DMS 273 treated with DMSO at 0.1 percent for 48 hours (cell line): Measurements from ENCODE around the gene SDF4.

Source experiments
- DNase-seq: peaks from one replicate; lab custom pipeline; 2025; lab: John Stamatoyannopoulos, UW

Gene SDF4

DNA sequence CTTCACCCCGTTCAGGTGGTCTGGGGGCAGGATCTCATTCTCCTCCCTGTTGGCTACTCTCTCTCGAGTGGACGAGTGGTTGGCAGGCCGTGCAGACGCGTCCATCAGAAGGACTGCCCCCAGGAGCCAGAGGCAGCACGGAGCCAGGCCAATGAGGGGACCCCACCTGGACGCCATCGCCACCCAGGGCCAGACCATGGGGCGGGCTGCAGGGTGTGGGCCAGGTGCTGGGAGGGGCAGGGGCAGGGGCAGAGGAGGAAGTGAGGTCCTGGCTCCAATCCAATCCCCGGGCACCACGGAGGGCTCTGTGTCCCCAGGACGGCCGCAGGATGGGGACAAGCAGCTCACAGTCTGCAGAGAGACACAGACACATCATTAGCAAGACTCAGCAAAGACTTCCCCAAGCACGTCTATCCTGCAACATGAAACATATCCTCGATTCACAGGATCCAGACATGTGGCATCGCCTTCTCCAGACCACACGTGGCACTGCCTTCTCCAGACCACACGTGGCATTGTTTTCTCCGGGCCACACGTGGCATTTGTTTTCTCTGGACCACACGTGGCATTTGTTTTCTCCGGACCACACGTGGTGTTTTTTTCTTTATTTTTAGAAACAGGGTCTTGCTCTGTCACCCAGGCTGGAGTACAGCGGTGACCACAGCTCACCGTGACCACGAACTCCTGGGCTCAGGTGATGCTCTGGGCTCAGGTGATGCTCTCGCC, 3.0 kb downstream of the SDF4 start:
- DNase-seq, result no peak

DNA sequence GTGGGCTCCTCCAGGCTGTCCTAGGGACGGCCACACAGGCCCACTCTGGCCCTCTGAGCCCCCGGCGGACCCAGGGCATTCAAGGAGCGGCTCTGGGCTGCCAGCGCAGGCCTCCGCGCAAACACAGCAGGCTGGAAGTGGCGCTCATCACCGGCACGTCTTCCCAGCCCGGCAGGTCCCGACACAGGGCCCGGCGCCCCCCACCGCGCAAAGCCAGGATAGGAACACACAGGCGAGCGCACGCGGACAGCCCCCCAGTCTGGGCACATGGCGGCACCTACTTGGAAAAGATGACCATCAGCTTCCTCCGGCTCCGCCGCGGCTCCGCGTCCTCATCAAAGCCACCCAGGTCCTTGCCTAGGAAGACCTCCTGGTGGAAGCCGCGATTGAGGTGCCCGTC, 3.6 kb downstream of the SDF4 start:
- no peak for DNase-seq

DNA sequence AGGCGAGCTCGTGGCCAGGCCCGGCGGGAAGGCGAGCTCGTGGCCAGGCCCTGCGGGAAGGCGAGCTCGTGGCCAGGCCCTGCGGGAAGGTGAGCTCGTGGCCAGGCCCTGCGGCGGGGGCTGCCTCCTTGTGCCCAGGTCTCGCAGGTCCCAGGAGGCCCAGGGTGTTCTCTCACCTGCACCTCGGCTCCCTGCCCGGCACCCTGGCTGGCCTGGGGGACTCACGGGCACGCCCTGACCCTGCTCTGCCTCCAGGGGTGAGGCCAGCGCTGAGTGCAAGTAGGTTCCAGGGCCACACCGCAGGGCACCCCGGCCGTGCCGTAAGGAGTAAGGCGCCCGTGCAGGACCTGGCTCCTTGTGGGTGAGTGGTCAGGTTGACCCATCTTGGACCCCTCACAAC, 4.4 kb downstream of the SDF4 start:
- DNase-seq, result no peak

DNA sequence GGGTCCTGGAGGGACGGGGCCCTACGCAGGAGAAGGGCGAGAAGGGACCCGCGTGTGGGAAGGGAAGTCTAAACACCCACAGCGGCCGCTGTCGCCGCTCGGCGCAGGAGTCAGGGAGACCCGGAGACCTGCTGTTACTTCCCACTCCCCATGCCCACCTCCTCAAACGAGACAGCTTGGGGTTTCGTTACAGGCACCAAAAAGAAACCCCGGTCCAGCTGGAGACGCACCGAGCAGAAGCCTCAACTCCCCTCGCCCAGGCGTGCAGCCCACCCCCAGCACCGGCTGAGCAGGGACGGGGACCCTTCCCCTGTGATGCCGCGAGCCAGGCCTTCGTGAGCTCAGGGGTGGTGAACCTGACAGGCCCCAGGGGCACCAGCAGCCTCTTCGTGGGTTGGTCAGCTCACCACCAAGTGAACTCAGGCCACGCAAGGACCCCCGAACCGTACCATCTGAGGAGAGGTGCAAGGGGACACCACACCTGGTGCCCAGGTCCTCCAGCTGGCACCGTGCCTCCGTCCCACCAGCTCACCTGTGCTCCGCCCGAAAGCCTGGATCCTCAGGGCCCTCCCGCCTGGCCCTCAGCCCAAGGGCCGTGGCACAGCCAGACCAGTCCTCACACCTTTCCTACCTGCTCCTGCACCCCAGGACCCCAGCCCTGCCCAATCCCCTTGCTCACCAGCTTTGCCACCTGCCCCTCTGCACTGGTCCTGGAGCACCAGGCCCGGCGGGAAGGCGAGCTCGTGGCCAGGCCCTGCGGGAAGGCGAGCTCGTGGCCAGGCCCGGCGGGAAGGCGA, 5.0 kb downstream of the SDF4 start:
- no peak for DNase-seq

DNA sequence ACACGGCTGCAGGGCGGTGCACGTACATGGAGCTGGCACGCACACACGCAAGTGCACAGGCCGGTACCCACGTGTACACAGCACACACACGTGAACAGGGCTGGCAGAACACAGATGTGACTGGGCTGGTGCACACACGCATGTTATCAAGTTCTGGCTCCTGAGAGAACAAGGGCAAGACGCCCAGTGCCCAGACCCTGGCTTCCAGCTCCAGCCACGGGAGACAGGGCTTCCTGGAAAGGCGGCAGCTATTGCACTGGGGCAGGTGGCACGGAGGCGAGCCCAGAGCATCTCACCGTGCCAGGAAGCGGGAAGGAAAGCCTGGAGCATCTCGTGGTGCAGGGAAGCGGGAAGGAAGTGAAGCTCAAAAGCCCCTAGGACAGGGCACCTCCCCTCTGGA, 5.9 kb downstream of the SDF4 start:
- DNase-seq, result no peak

DNA sequence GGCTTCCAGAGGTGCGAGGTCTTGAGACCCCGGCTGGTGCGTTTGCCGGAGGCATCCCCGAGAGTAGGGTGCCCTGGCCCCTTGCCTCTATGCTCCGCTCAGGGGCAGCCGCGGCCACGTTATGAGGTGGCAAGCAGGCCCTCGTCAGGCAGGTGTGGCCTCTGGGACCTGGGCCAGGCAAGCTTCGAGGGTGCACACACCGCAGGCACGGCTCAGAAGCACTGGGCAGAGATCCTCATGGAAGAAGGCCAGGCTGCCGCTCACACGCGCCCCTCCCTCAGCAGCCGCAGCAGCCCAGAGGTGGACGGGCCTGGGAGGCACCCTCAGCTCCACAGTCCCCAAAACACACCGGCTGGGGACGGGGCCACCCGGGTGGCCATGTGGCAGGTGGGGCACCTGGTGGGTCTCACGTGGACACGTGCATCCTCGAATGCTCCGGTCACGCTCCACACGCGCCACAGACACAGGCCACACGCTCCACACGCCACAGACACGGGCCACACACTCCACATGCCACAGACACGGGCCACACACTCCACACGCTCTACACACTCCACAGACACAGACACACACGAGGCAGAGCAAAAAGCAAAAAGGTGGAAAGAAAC, 6.5 kb downstream of the SDF4 start:
- DNase-seq, result no peak

DNA sequence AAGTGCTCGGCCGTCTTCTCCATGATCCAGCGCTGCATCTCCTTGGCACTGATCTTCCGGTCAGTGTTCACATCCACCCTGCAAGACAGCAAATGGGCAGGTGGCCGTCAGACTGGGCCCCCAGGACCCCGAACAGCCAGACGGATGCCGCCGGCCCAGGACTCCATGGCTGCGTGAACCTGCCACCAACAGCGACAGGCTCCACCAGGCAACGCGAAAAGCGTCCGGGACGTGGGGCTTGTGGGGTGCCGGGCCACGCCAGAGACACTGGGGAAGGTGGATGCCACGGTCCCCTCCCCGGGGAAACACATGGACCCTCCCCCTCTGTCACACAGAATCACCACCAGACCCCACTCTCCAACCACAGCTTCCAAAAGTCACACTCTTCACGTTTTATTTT, 7.9 kb downstream of the SDF4 start:
- no peak for DNase-seq

DNA sequence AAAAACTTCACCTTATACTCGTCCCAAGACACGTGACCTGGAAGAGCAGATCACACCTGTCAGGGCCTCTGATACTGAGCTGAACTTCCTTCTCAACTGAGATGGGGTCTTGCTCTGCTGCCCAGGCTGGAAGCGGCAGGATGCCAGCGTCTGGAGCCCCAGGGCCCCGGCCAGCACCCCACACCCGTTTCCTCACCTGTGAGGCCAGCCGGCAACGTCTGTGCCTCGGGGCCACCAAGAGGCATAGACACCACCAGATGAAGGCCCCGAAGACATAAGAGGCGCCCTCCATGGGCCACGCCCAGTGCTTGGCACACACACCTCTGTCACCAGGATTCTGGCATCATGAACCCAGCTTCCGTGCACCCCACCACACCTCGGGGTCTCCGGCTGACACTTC, 8.5 kb downstream of the SDF4 start:
- no peak for DNase-seq

DNA sequence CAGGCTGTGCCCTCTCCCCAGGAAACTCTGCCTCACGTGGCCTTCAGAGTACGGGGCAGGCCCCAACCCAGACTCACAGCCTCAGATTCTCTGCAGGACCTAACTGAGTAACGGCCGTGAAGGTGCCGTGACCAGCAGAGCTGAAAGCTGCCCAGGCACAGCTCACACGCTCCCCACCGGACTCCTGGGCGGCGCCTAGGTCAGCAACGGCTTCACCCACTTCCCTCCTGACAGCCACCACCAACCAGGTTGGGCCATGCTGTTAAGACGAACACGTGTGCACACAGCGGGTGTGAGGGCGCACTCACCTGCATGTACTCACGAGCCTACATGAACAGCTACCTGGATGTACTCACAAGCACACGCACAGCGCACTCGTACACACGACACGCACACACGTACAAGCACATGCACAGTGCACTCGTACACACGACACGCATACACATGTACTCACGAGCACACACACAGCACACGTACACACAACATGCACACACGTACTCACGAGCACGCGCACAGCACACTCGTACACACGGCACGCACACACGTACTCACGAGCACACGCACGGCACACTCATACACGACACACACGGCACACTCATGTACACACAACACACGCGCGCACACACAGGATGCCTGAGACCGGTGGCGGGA, 9.1 kb downstream of the SDF4 start:
- DNase-seq, result no peak

DNA sequence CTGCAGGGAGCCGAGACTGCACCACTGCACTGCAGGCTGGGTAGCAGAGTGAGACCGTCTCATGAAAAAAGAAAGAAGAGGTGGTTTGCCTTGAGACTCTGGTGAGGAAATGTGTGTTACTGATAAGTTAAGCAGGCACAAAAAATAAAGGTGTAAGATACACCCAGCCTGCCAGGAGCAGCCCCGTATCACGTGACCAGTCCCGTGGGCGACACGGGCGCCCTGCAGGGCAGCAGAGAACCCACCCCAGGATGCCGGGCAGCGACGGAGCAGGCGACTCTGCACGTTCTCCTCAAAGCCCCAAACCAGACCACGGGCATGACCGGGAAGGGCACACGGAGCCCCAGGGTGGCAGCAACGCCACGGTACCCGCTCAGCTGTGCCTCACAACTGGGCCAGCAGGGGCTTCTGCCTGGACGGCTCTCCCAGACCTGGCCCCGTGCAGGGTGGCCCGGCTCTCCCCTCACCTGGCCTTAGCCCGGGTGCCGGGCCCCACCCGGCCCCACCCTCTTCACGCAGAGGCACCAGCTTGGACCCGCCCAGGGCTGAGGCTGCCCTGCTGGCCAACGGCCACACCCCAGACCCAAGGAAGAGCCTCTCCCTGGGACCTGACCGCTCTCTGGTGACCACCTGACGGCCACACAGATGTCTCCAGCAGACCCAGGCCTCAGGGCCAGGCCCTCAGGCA, 9.8 kb downstream of the SDF4 start:
- DNase-seq, result no peak

DNA sequence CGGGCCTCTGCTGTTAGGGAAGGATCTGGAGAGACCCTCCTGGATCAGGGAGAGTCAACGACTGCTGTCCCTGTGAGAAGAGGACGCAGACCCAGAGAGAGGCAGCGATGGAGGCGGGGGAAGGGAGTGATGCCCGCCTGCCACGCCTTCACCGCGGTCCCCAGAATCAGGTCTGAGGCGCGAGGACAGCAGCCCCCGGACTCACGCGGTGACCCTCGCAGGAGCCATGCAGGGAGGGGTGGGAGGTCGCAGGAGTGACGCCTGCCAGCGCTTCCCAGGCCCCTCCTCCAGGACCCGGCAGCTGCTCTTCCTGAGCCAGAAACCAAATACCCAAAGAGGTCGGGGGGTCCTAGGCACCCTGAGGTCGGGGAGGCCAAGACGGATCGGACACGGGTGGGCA, 11.6 kb downstream of the SDF4 start:
- no peak for DNase-seq

DNA sequence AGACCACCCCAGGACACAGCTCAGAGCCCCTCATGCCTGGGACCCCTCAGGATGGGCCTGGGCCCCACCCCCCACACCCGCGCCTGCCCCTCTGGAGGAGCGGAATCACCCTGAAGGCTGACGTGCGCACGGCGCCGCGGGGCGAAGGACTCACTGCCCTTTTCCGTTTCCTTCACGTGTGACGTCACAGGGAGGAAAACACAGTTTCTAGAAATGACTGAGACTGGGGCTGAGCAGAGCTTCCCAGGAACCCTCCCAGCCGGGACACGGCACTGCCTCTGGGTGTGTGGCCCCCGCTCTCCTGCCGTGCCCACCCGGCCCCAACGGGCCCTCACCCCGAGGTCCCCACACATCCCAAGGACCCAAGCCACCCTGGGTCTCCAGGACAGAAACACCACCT, 12.5 kb downstream of the SDF4 start:
- no peak for DNase-seq

DNA sequence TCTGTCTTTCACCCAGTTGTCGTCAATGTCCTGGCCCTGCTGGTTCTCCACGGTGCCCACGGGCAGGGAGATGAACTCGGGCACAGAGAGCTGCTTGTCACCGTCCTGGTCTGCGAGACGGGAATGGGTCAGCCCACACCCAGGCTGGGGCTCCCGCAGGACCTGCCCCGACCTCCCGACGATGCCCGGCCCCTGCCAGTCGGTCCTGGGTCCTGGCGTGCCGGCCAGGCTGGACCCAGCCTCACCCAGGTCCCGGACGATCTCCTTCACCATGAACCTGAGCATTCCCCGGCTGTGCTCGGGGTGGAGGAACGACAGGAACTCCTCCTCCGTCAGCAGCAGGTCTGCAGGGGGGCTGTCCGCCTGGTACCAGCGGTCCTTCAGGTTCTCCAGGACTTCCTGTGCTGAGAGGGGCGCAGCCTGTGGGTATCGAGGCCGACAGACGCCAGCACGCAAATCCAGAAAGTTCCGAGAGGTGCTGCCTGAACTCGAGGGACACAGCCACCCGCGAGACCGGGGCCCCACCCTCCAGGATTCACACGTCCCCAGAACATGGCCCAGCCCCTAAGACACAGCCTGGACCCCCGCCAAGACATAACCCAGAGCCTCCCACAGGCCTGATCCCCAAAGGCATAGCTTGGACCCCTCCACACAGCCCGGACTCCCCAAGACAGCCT, 13.1 kb downstream of the SDF4 start:
- DNase-seq, result no peak

DNA sequence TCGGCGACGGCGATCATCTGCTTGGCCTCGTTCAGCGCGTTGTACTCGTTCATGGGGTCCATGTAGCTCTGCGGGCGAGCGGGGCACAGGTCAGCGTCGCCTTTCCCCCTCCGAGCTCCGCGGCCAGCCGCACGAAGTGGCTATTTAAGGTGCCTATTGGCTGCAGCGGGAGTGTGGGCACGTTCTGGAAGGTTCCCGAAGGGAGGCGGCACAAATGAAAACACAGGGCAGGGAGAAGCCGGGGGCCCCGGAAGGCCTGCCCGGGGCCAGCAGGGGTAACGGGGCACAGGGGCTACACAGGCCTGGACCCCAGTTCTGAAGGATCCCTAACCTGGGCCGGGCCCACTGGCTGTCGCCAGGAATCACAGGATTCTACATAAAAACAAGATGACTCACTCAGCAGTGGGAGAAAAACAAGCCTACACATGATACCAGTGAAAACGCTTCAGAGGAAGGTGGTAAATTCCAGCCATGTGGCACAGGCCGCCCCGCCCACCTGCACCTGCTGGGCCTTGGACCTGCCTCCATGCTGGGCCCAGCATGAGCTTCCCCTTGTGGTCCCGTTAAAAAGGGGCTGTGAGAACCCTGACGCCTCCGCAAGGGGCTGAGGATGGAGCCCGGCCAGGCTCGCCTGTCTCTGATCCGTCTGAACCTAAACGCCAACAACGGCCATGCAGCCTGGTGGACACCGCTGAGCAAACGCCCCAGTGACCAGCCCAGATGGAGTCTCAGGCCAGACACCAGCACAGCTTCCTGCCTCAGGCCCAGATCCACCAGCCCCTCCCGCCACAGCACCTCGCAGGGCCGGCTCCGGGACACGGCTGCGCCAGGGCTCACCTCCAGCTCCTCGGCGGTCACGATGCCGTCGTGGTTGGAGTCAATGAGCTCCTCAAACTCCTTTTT, 13.9 kb downstream of the SDF4 start:
- DNase-seq, result no peak

DNA sequence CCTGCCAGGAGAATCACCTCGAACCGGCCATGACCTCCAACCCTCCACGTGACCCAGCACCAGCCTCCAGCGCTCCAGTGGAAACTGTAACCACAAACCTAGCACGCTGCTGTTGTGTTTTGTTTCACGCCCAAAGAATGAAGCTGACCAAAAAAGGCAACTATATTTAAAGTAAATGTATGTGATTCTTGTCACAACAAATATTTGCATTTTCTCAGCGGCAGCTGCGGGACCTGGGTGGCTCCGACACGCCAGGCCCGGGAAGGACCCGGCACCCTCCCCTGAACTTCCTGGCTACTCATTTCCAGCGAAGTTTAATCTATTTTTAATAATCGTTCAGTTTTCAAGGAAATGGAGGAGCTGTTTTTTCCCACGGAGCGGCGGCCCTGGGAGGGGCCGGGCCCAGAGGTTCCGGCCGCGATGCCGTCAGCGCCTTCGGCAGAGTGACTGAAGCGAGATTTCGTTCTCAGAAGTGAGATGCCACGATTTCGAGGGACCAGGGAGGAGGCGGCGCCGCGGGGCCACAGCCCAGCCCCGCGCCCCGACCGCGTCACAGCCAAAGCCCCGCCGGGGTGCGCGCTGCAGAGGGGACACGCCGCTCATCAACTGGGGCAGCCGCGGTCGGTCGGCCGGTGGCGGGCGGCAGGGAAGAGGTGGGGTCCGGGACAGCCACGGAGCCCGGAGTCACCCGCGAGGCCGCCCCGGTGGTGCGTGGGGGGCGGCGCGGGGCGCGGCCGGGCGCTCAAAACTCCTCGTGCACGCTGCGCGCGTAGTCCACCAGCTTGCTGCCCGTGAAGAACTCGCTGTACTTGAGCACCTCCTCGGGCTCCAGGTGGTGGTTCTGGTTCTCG, 14.8 kb downstream of the SDF4 start:
- DNase-seq, result no peak

DNA sequence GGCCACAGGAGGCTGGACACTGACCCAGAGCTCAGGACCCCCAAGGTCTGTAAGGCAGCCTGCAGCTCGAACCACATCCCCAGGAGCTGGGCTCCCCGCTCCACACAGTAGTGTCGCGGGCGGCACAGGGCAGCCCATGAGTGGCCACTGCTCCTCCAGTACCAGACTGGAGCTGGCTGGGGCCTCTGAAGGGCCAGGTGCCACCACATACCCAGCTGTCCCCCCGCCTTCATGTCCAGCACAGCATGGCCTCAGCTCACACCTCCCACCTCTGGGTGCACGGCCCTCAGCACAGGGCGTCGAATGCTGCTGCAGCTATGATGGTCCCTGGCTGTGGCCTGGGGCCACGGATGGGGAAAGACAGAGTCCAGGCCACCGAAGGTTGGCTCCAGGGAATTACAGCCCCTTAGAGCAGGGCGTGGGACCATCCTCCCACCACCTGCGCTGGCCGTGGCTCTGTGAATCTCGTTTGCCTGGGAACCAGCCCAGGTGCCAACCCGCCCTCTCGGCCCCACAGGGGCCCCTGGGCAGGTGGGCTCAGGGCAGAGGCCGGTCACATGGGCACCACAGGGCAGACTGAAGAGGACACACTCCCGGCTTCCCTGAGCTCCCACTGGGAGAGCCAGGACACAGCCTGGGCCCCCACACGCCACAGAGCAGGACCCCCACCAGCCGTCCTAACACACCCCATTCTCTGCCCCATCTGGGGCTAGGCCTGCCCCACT, 15.8 kb downstream of the SDF4 start:
- no peak for DNase-seq

DNA sequence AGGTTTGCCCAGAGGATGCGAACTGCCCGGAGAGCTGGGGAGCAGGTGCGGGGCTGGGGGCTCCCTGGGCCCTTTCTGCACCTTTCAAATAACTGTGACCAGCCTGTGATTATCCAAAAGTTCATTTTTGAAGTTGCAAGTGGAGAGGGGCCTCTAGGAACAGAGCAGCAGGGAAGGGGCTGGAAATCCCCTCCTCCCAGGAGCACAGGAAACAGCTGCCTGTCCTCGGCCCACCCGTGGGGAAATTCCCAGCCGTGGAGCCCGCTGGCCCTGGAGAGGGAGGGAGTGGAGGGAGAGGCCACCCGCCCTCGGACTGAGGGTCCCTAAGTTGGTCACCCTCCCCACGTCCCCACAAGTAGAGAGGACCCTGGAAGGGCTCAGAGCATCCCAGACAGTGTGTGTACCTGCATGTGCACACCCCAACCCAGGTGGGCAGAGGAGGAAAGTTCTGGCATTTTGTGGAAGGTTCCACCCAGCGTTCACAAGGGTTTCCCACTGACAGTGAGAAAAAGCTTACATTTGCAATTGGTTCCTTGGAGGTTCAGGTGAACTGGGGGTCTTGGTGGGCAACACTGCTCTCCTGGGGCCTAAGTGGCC, 16.6 kb downstream of the SDF4 start:
- no peak for DNase-seq
